Left ventricle myocardium inferior (tissue), 1 donor: ENCODE measurements around the gene GOLGA8R. TPM values are rescaled to one million over a fixed set of nuclear protein-coding genes. Genes with fewer than 3 reads are reported as not detected.
"Not testable (repeated sequence)": the region's sequence is repeated elsewhere in the genome, so short reads cannot be mapped to it uniquely, and the experiment has no call there.

Source experiments
- DNase-seq: peaks from one replicate; pipeline ENCODE4 v3.0.0-alpha.2; 2020
- H3K27ac ChIP-seq: fragments of 200-600 bp; replicated peaks from 2 replicates; pipeline ENCODE4 v1.8.0; 2021
- H3K27me3 ChIP-seq: fragments of 200-600 bp; 2 replicates; pipeline ENCODE4 v1.8.0; 2021; ENCODE audit warnings: low read depth
- H3K36me3 ChIP-seq: fragments of 200-600 bp; 2 replicates; pipeline ENCODE4 v1.8.0; 2021
- H3K4me1 ChIP-seq: fragments of 200-600 bp; 2 replicates; pipeline ENCODE4 v1.8.0; 2021
- H3K4me3 ChIP-seq: fragments of 200-600 bp; 2 replicates; pipeline ENCODE4 v1.8.0; 2021; ENCODE audit warnings: mild to moderate bottlenecking, moderate library complexity
- H3K9me3 ChIP-seq: fragments of 200-600 bp; replicated peaks from 2 replicates; pipeline ENCODE4 v1.8.0; 2021
- CTCF ChIP-seq: fragments of 200-600 bp; IDR thresholded peaks from 2 replicates; pipeline ENCODE4 v1.8.0; 2021; ENCODE audit warnings: antibody characterized with exemption, mild to moderate bottlenecking, borderline replicate concordance
- intact Hi-C: fragments of 100-400 bp; cut with micrococcal nuclease; formaldehyde crosslinking; loops from one replicate; pipeline ENCODE4 v1.11.0; 2022
- long read RNA-seq: library from polyadenylated mRNA; unstranded; transcript quantifications from one replicate; pipeline ENCODE4 v2.0.0, GENCODE V29; 2021
- total RNA-seq: library from RNA; stranded (reverse); fragmentation: NEBNext Ultra II Directional; extraction: Animal tissue kit (Norgen Biotek cat#: 25700); gene quantifications from one replicate; pipeline ENCODE4 v1.2.1, GENCODE V29; 2021
- donor health status: DM: no; HTN: yes; CAD: no; lungs with severe emphysema.

Gene GOLGA8R
- total RNA-seq, result 3.5 TPM
- long read RNA-seq, result 0 reads

GRCh38 chr15:30414160-30414559 is at the start of gene GOLGA8R:
TSS of gene GOLGA8R (minus strand) at chr15:30414260. CDS start at chr15:30414162, 98 bp downstream.
- DNase-seq, H3K27me3 ChIP-seq, H3K4me1 ChIP-seq, H3K36me3 ChIP-seq, H3K9me3 ChIP-seq, H3K27ac ChIP-seq, H3K4me3 ChIP-seq, intact Hi-C loops: not testable (repeated sequence)

- not testable (repeated sequence) for DNase-seq, H3K9me3 ChIP-seq
Measured at GRCh38 chr15:30463849-30464248, 49.8 kb upstream of the GOLGA8R start.

GRCh38 chr15:30462176-30462575 is 48.1 kb upstream of the GOLGA8R start:
- DNase-seq, H3K4me1 ChIP-seq, H3K27me3 ChIP-seq, intact Hi-C loops, H3K27ac ChIP-seq, H3K9me3 ChIP-seq, H3K36me3 ChIP-seq, H3K4me3 ChIP-seq: not testable (repeated sequence)

More at GRCh38 chr15:30463849-30464248, 49.8 kb upstream of the GOLGA8R start:
- H3K27me3 ChIP-seq, H3K27ac ChIP-seq, intact Hi-C loops, H3K36me3 ChIP-seq, H3K4me1 ChIP-seq, H3K4me3 ChIP-seq: not testable (repeated sequence)

GRCh38 chr15:30452702-30453101 is 38.6 kb upstream of the GOLGA8R start:
- H3K4me1 ChIP-seq, H3K27ac ChIP-seq, H3K4me3 ChIP-seq, DNase-seq, H3K36me3 ChIP-seq, H3K27me3 ChIP-seq, H3K9me3 ChIP-seq, intact Hi-C loops: not testable (repeated sequence)

- H3K4me1 ChIP-seq, H3K27ac ChIP-seq, H3K9me3 ChIP-seq, H3K36me3 ChIP-seq, H3K27me3 ChIP-seq, DNase-seq, intact Hi-C loops, H3K4me3 ChIP-seq: not testable (repeated sequence)
Measured at GRCh38 chr15:30438348-30438747, 24.3 kb upstream of the GOLGA8R start.

- H3K9me3 ChIP-seq, H3K27me3 ChIP-seq, intact Hi-C loops, DNase-seq, H3K4me1 ChIP-seq, H3K27ac ChIP-seq, H3K36me3 ChIP-seq, H3K4me3 ChIP-seq: not testable (repeated sequence)
Measured at GRCh38 chr15:30435878-30436277, 21.8 kb upstream of the GOLGA8R start.

- H3K27ac ChIP-seq, H3K4me3 ChIP-seq, H3K4me1 ChIP-seq, intact Hi-C loops, DNase-seq, H3K9me3 ChIP-seq, H3K27me3 ChIP-seq, H3K36me3 ChIP-seq: not testable (repeated sequence)
Measured at GRCh38 chr15:30420723-30421122, 6.7 kb upstream of the GOLGA8R start.

- H3K27me3 ChIP-seq, intact Hi-C loops, H3K27ac ChIP-seq, H3K36me3 ChIP-seq, H3K9me3 ChIP-seq, H3K4me3 ChIP-seq, H3K4me1 ChIP-seq: not testable (repeated sequence)
- peak; percentile 3 for DNase-seq
Measured at GRCh38 chr15:30407636-30408035, 6.4 kb downstream of the GOLGA8R start.

- peak; percentile 47 for TF ChIP-seq CTCF
Measured at GRCh38 chr15:30398988-30399387, 15.1 kb downstream of the GOLGA8R start.

GRCh38 chr15:30393664-30393991 is 20.4 kb downstream of the GOLGA8R start:
- H3K36me3 ChIP-seq, H3K27ac ChIP-seq, H3K9me3 ChIP-seq: not testable (repeated sequence)

More at GRCh38 chr15:30398988-30399387, 15.1 kb downstream of the GOLGA8R start:
- H3K4me3 ChIP-seq, H3K36me3 ChIP-seq, H3K27me3 ChIP-seq, H3K27ac ChIP-seq, H3K9me3 ChIP-seq, intact Hi-C loops, H3K4me1 ChIP-seq: not testable (repeated sequence)
- DNase-seq, result peak; percentile 67

GRCh38 chr15:30392766-30393663 is 21.0 kb downstream of the GOLGA8R start, which contains the start of gene CHRFAM7A:
TSS of gene CHRFAM7A (minus strand) at chr15:30393540. CDS start at chr15:30383351, 10,189 bp downstream.
- DNase-seq, H3K4me3 ChIP-seq: not testable (repeated sequence)

More at GRCh38 chr15:30393664-30393991, 20.4 kb downstream of the GOLGA8R start:
- H3K4me3 ChIP-seq, H3K4me1 ChIP-seq, DNase-seq, H3K27me3 ChIP-seq, intact Hi-C loops: not testable (repeated sequence)

GRCh38 chr15:30386318-30386887 is 27.7 kb downstream of the GOLGA8R start:
- intact Hi-C loops, H3K27me3 ChIP-seq, DNase-seq, H3K9me3 ChIP-seq, H3K27ac ChIP-seq, H3K4me3 ChIP-seq, H3K4me1 ChIP-seq, H3K36me3 ChIP-seq: not testable (repeated sequence)

More at GRCh38 chr15:30392766-30393663, 21.0 kb downstream of the GOLGA8R start, which contains the start of gene CHRFAM7A:
- H3K27ac ChIP-seq, H3K27me3 ChIP-seq, H3K9me3 ChIP-seq, H3K36me3 ChIP-seq, intact Hi-C loops, H3K4me1 ChIP-seq: not testable (repeated sequence)

GRCh38 chr15:30377082-30377413 is 37.0 kb downstream of the GOLGA8R start:
- H3K36me3 ChIP-seq, H3K4me1 ChIP-seq, intact Hi-C loops: not testable (repeated sequence)

More at GRCh38 chr15:30377082-30377413, 37.0 kb downstream of the GOLGA8R start:
- not testable (repeated sequence) for H3K9me3 ChIP-seq, H3K4me3 ChIP-seq, H3K27ac ChIP-seq, H3K27me3 ChIP-seq, DNase-seq
